Activated T-cell treated with anti-CD3 and anti-CD28 coated beads for 48 hours (primary cell): ENCODE measurements around the gene MYZAP.

Source experiments
- DNase-seq: peaks from one replicate; pipeline ENCODE4 v3.0.0-alpha.2; 2020; ENCODE audit warnings: low read depth

MYZAP gene

GRCh38 chr15:57626713-57627440, 35.2 kb downstream of the MYZAP start:
- DNase-seq = no peak

GRCh38 chr15:57631386-57632110, 39.8 kb downstream of the MYZAP start:
- DNase-seq = no peak

DNA sequence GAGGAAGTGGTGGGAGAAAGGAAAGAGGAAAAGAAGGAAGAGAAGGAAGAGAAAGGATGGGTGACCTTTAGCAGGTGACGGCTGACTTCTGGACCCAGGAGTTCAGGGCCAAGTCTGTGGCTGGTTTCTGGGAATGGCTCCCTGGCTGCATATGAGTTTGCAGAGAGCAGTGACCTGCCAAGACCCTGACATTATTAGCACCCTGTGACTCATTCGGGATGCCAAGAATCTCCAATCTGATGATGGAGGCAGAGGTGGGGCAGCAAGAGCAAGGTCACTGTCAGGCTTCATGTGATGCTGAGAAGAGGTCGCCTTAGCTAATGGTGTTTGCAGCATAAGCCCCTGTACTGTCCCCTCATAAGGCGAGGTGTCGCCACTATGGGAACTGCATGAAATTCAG, 42.6 kb downstream of the MYZAP start:
- no peak for DNase-seq

DNA sequence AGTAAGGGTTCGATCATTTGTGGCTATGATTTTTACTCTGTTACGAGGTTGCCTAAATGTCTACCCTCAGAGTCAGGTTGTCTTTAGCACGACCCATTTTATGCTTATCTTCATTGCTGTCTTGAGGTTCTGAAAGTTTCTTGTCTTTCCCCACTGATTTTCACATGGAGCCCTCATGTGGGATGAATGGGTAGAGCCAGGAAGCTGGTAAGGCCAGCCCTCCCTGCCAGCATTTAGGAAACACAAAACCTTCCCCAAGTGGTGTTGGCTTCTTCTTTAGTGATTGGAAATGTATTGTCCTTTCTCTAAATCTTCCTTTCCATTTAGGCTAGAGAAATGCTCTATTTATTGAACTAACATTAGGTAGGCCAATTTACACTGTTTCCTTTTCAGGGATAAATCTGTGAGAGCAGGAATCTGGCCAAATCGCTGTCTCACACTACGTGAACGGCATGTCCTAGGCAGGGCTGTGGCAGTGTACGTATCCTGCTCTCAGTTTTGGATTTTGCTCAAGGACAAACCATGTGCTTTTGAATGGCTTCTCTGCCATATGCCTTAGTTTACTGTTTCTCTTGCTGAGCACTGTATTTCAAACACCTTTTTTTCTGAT, 43.7 kb downstream of the MYZAP start:
- DNase-seq = no peak

DNA sequence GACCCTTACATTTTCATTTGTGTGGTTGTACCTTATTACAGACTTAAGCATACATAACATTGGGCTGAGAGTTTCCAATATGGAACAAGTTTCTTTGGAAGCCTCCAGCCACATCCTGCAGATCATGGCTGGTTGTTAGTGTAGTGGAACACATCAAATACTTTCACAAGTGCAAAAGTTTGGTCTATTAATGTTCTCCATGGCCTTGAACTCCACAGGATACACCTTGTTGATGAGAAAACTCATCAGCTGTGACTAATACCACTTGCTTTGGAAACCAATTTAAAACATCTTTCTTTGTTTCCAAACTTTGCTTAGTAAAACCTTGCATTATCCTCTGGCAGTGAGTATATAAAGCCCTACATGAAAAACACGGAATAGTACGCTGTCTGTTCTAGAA, 46.1 kb downstream of the MYZAP start:
- no peak for DNase-seq

DNA sequence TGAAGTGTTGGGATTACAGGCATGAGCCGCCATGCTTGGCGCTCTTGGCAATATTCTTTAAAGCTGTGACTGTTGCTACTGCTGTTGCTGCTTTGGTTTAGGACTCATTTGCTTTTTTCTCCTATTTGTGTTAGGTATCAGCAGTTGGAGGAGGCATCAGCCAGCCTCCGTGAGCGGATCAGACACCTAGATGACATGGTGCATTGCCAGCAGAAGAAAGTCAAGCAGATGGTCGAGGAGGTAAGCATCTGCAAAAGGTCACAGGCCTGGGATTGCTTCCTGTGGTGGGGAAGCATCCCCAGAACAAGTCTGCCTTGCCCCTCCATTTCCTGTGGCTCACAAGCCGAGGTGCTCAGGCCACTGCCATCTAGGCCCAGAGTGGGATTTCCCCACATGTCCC, 47.6 kb downstream of the MYZAP start:
- no peak for DNase-seq

DNA sequence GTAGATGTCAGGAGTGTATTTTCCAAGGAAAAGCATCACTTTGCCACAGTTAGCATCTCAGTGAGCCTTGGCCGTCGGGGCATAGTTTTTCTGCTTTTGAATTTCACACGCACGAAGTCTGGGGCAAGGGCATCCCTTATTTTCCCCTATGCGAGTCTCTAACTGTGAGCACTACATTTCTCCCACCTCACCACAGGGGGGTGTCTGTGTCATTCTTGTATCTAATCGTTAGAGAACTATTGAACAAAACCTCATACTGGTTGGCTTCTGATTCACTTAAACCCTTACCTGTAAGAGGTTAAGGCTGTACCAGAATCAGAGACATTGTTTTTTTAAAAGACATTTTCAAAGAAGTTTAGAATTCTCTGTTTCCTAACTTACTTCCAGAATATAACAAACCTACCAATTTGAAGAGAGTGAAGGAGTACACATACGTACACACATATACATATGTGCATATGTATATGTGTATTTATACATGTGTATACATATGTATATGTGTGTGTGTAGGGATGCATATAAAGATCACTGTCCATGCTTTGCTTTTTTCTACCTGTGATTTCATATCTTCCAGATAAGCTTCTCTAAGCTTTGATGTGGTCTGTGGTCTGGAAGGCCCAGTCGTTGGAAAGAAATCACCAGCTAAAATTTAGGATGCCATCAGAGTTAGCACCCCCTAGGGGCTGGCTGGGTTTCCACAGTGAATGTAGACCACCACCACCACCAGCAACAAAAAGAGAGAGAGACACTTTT, 49.4 kb downstream of the MYZAP start:
- peak; percentile 8 for DNase-seq

DNA sequence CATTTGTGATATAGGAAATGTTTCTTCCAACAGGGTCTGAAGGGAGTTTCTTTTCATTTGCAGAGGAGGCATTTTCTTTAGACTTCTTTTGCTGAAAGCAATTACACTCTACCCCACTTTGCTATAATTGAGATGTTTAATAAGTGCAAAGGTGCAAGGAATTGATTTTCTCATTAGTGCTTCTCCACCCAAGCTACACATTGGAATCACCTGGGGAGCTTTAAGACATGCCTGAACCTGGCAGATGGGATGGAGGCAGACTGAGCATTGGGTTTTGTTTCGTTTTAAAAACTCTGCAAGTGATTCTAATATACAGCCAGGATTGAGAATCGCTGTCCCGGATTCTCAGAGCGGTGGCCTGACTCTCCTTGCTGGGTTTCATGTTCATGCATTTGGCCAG, 52.1 kb downstream of the MYZAP start:
- no peak for DNase-seq

DNA sequence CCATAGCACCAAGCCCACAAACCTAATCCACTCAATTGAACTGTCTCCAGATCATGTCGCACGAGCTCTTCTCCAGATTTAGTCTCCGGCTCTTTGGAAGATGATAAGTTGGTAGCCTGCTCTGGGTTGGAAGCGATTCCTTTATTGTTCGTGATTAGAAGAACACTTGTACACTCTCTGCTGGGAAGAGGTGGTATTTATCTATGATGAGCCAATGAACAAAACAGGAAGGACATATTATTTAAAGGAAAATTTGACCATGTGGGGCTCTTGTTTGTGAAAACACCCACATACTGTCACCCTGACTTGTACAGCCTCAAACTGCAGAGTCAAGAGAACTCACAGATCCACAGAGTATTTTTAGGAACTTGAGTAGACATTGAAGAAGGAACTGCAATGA, 54.4 kb downstream of the MYZAP start:
- DNase-seq = no peak

GRCh38 chr15:57647071-57647790, 55.5 kb downstream of the MYZAP start:
- no peak for DNase-seq

- DNase-seq = no peak
These were observed 56.1 kb downstream of the MYZAP start for GRCh38 chr15:57647791-57648130.

- no peak for DNase-seq
These were observed 57.4 kb downstream of the MYZAP start for GRCh38 chr15:57649138-57649537.

- no peak for DNase-seq
These were observed 59.7 kb downstream of the MYZAP start for GRCh38 chr15:57651445-57651844.

DNA sequence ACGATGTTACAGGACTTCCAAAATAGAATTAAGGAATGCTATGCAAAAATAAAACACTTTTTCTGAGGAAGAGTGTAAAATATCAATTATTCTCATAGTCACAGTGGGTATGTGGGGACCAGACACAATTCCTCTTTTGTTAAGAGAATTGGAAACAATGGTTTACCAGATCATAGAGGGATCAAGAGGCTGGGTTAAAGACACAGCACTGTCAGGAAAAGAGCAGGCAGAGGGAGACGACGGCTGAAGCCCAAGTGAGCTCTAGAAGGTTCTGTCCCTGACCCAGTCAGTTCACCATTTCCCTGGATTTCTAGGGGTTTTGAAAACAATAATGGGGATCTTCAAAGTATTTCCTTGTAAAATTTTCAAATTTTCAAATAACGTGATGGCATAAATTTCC, 60.8 kb downstream of the MYZAP start:
- no peak for DNase-seq

- no peak for DNase-seq
These were observed 62.6 kb downstream of the MYZAP start for GRCh38 chr15:57654153-57654852.

- DNase-seq = no peak
These were observed 63.3 kb downstream of the MYZAP start for GRCh38 chr15:57655053-57655452.

DNA sequence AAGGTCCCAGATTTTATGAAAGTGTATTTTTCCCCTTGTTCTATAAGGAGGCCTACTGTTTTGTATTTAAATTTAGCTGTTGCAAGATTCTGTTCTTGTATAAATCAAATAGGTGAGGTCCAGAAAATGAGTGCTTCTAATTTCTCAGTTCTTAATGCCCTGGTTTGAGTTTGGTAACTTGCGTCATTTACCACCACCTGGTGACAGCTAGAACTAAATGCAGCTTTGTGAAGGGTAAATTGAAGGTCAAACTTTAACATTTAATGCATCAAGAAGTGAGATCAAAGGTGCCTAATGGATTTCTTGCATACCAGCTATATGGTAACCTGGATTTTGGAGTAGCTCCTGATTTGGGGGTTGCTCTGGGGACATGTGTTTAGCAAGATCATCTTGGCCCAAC, 64.1 kb downstream of the MYZAP start:
- no peak for DNase-seq

GRCh38 chr15:57656434-57656833, 64.7 kb downstream of the MYZAP start:
- DNase-seq = no peak

DNA sequence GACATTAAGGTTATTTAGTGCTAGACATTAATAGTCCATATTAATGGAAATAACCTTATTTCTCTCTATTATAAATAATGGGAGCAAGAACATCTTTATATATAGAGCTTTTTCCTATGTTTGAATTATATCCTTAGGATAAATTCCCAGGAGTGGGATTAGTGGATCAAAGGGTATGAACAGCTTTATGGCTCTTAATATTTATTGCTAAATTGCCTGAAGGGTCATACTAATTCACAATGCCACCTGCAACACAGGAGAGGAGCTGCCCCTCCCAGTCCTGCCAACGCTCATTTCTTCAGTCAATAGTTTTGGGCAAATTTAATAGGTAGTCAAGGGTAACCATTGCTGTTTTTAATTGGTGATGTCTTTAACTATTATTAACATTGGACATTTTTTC, 65.9 kb downstream of the MYZAP start:
- no peak for DNase-seq

GRCh38 chr15:57662091-57662744, 70.5 kb downstream of the MYZAP start:
- DNase-seq = no peak

- DNase-seq = no peak
These were observed 71.1 kb downstream of the MYZAP start for GRCh38 chr15:57662802-57663201.
